Mammary epithelial cell (primary cell): Measurements from ENCODE around the gene TMEM229A.
"Not testable (repeated sequence)": the region's sequence is repeated elsewhere in the genome, so short reads cannot be mapped to it uniquely, and the experiment has no call there.

Experiments used
- EZH2 ChIP-seq: IDR thresholded peaks from 2 replicates; pipeline ENCODE4 v1.6.1; 2012; ENCODE audit warnings: low read length, inconsistent platforms, borderline replicate concordance
- TF ChIP-seq, protein P1 (sequence below), 2 donors: IDR thresholded peaks in 1 of 2; conservative IDR thresholded peaks in 1 of 2; 2 replicates each; pipeline ENCODE4 v1.5.1; 2011 to 2012; ENCODE audit warnings: inconsistent platforms in 2 of 2, low read length in 2 of 2, mild to moderate bottlenecking in 2 of 2, control low read depth in 1 of 2, low read depth in 1 of 2; ENCODE audit not compliant: insufficient read depth in 1 of 2; ENCODE audit errors: extremely low read depth in 1 of 2

DNA sequence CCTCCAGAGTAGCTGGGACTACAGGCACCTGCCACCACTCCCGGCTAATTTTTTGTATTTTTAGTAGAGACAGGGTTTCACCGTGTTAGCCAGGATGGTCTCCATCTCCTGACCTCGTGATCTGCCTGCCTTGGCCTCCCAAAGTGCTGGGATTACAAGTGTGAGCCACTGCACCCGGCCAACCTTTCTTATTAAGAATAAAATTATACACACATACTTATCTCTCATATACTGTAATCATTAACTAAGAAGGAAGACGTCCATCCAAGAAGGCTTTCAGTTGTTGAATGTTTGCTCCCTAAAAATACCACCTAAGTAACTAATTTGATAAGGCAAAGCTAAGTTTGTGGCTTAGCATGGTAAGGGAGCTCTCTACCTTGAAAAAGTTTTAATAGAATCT lies 5.0 kb upstream of the TMEM229A start:
- TF ChIP-seq, protein P1, sequence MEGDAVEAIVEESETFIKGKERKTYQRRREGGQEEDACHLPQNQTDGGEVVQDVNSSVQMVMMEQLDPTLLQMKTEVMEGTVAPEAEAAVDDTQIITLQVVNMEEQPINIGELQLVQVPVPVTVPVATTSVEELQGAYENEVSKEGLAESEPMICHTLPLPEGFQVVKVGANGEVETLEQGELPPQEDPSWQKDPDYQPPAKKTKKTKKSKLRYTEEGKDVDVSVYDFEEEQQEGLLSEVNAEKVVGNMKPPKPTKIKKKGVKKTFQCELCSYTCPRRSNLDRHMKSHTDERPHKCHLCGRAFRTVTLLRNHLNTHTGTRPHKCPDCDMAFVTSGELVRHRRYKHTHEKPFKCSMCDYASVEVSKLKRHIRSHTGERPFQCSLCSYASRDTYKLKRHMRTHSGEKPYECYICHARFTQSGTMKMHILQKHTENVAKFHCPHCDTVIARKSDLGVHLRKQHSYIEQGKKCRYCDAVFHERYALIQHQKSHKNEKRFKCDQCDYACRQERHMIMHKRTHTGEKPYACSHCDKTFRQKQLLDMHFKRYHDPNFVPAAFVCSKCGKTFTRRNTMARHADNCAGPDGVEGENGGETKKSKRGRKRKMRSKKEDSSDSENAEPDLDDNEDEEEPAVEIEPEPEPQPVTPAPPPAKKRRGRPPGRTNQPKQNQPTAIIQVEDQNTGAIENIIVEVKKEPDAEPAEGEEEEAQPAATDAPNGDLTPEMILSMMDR (conservative IDR thresholded peaks at IDR 0.05 in 1 of 2, IDR thresholded peaks at IDR 0.05 in 1 of 2; ENCODE audit: extremely low read depth in 1 of 2, insufficient read depth in 1 of 2, low read depth in 1 of 2, low read length in 2 of 2), result not testable (repeated sequence)
- not testable (repeated sequence) for TF ChIP-seq EZH2
